Left kidney (tissue), 2 donors: ENCODE results near the gene PCYT2. TPM values are rescaled to one million over a fixed set of nuclear protein-coding genes. Genes with fewer than 3 reads are reported as not detected.

Experiments used
- DNase-seq: peaks from one replicate; pipeline ENCODE4 v3.0.0-alpha.2; 2013
- polyA plus RNA-seq: library from polyadenylated mRNA; unstranded; fragments of 120-200 nt; gene quantifications from one replicate; pipeline ENCODE4 v1.2.1, GENCODE V29; 2013; ENCODE audit not compliant: insufficient read length

The PCYT2 gene
- polyA plus RNA-seq, 1 donor: 41.5 TPM

DNA sequence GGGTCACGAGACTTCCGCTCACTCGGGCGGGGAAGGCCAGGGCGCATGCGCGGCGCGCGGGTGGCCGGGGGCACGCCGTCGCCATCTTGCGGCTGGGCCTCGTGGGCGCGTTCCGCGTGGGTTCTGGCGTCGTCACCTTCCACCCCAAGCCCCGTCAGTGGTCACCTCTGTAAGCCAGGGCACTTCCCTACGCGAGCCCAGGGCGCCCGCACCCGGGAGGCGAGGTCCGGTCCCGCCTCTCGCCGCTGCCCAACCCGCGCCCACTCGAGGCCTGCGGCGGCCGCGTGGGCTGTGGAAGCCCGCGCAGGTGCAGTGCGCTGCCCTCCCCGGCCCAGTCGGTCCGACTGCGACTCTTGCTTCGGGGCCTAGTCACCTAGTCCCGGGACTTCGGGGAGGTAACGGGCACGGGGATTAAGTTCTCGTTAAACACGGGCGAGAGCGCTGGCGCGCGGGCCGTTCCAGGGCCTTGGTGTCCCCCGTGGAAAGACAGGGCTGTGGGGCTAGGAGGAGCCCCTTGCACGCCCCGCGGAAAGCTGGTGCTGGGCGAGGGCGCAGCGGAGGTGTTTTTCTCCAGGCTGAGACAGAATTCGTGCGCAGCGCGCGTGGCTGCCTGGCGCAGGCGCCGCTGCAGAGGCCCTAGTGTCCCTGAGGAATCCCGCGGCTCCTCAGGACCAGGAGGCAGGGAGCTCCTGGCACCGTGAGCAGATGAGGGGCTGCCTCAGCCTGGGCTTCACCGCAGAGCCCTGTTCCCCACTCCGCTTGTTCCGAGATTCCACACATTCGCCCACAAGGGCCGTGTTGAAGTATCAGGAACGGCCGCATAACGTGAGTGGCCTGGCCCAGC is 39.6 kb downstream of the PCYT2 start:
- DNase-seq: peak; percentile 84

DNA sequence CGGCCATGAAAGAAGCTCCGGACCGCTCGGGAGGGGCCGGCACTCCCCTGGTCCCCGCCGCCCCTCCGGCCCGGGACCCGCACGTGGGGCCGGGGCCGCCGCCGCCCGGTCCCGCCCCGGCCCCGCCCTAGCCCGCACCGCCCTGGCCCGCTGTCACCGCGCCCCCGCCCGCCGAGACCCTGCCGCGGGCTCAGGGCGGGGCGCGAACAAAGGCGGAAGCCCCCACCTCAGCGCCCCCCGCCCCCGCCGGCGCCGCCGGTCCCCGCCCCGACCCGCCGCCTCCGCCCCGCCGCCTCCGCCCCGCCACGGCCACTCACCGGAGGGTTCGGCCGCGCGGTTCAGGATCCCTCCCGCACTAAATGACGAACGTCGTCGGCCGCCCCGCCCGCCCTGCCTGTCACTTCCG is 40.2 kb downstream of the PCYT2 start, which contains the start of gene ARHGDIA:
TSS of gene ARHGDIA (minus strand) at position 357 of the 406 bp plus-strand sequence. CDS start 1,407 bp downstream, outside the sequence.
- no peak for DNase-seq

DNA sequence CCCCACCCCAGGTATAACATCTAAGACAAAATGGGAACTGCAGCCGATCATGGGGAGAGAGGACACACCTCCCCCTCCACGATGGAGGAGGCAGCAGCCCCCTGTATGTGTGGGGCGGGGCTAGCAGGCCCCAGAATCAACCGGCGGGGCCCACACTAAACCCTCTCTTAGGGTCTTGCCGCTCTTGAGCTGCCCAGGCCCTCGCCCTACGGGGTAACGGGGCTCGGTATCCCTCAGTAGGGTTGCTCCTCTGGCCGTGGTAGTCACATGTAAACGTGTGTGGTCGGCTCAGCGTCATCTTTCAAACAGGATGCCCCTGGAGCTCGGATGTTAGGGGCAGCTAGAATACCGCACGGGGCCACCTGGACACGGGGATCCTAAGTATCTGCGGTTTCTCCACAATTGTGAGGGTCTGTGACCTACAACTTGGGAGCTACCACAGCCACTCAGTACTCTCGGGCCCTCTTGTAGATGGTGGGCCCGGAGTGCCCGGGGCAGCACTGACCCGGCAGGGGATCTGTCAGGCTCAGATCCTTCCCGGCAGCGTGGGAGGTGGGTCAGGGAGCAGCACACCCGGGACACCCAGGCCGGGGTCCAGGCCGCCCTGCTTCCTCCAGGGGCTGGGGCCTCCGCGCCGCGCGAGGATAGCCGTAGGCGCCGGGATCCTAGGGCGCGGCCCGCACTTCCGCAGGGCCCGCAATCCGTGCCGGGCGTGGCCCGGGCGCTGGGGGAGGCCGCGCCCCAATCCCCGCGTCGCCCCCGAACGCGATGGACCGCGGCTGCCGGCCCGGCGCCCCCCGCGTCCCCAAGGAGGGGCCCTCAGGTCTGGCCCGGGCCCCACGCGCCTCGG is 40.8 kb downstream of the PCYT2 start:
- no peak for DNase-seq

DNA sequence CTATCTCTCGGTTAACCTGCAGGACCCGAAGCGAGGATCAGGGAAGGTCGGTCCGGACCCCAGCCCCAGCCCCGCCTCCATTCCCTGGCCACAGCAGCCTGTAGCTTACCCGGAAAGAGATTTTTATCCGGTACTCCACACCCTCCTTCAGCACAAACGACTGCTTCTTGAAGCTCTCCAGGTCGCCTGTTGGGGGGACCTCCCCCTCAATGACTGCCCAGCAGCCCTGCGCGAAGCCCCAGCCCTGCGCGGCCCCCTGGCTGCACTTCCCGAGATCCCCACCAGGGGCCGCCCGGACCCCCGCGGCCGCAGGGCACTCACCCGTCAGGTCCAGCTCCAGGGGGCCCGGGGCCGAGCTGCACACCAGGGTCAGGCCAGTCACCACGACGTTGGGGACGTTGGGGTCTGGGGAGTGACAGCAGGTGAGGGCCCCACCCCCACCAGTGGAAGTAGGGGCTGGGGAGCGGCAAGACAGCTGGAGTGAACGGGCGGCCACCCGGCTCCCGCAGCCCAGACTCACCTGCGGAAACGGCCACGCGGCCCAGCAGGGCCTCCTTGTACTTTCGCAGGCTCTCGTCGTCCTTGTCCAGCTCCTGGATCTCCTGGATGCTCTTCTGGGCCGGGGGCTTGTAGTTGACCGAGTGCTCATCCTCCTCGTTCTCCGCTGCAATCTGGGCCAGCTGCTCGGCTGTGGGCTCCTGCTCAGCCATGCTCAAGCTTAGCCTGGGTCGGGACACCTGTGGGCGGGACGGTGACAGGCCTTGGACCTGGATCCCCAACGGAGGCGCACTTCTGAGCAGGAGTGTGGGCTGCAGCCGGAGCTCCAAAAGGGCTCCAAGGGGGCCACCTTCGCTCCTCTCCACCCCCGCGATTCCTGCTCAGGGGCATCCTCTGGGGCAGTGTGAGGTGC is 41.7 kb downstream of the PCYT2 start:
- DNase-seq: no peak

DNA sequence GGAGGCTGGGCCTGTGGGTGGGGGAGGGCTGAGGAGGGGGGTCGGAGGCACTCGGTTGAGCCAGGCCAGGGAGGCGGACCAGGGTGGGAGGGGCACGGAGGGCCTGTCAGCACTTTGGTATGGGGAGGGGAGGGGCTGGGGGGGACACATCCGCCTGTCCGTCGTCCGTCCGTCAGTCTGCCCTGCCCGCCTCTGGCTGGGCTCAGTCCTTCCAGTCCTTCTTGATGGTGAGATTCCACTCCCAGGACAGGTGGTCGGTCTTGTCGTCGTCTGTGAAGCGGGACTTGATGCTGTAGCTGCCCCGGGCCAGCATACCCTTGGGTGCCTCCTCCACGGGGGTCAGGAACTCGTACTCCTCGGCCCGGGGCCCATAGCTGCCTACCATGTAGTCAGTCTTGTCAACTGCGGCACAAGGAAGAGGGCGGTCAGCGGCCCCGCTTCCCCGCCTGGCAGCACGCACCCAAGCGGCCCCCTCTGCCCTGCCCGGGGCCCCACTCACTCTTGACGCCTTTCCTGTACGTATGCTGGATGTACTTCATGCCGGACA is 42.5 kb downstream of the PCYT2 start:
- DNase-seq: no peak

DNA sequence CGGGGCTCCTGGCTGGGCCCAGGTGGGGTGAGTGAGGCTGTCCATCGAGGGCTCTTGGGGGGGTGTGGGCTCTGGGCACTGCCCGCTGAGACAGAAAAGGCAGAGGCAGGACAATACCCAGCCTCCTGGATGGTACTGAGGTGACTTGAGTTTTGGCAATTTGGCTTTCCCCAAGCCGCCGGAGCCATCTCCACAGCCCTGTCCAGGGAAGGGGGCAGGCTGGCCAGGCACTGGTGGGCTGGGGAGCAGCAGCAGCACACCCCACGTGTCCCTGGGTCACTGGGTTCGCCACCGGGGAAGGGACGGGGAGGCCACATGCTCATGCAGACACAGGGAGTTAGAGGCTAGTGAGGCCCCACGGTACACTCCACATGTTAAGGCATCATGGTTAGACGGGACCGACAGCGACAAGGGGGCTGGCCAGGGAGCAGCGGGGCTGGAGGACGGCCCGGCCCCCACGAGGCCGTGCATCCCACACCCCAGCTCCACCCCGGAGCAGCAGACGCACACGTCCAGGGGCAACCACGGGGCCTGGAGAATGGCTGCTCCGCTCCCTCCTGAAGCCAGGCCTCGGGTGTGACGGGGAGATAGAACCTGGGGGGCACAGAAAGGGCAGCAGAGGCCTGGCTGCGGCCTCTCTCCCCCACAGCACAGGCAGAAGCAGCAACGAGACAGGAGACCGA is 43.1 kb downstream of the PCYT2 start:
- no peak for DNase-seq

DNA sequence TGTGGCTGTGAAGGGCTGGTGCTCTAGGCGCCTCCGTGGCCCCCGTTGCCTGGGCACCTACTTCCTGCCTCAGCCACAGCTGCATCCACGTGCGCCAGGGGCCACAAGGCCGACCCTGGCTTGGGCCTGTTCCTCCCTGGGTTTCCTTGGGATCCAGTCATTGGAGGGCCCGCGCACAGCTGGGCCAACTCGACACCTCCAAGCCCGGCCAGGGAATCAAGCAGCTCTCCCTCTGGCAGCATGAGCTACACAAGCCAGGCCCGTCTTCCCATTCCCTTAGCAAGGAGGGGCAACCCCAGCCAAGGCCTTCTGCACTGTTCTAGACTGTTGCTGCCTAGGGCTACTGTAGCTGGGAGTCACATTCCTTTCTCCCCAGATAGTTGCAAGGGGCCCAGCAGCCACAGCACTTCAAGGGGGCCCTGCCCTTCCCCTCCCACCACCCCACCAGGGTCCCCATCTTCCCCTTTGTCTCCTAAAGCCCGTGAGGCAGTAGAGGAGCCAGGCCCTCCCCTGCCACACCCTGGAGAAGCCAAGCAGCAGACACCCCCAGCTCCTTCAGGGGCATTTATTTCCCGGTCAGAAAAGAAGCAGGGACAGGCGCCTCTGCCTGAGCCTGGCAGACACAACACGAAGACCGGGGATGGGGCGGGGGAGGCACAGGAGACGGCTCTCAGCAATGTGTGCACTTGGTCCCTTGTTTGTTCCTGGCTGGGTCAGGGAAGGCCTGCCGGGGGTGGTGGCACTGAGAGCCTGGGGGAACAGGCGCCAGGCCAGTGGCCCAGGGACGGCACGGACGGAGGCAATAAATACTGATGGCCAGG is 43.8 kb downstream of the PCYT2 start:
- DNase-seq: no peak

DNA sequence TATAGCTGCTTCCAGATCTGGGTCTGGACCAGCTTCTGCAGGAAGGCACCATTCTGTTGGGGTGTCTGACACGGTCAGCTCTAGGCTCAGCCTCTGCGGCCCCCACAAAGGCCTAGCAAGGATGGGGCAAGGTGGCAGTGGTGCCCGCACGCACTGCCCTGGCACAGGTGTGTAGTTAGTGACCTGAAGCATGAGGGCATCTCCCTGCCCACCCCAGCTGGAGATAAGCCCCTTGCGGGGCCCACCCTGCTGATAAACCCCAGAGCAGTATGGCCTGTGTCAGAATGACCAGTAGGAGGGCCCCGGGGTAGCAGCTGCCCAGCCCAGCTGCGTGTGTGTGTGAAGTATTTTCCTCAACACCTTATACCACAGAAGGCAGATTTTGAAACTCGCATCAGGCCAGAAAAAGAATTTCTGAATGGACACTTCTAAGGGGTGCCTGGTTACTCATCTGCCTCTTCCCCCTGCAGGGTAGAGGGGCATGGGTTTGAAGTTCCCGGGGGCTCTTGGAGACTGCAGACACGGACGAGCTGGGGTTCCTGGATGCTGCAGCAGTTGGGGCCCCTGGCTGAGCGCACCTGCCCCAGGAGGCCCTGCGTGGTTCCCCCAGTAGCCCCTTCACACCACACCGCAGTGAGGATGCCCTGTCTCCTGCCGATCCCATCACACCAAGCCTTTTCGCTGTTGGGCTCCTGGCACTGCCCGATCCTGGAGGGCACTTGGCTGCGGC is 44.6 kb downstream of the PCYT2 start:
- DNase-seq: no peak

DNA sequence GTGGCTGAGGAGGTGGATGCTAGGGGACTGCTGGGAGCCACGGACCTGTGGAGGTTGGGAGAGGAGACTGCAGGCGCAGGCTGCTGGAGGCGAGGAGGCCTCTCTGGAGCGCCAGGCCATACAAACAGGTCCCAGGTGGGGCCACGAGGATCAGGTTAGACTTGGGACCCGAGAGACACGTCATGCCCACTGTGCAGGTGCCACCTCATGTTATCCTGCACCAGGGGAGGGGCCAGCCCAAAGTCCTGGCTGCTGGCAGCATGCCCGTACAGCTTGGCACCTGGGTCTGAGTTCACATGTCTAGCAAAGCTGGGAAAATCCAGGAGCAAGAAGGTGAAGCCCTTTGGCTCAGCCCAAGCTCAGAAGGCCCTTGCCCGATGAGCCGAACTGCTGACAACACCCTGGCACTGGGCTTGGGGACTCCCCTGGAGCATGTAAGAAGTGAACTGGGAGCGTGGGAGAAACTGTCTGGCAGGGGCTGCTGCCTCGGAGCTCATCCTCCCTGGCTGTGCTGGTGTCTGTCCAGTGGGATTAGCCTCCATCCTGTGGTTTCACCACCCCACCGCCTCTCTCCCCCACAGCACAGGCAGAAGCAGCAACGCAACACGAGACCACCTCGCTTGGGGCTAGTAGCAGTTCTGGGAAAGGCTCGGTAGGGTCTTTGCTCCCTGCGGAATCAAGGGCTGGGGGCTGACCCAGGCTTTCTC is 45.3 kb downstream of the PCYT2 start:
- DNase-seq: no peak

DNA sequence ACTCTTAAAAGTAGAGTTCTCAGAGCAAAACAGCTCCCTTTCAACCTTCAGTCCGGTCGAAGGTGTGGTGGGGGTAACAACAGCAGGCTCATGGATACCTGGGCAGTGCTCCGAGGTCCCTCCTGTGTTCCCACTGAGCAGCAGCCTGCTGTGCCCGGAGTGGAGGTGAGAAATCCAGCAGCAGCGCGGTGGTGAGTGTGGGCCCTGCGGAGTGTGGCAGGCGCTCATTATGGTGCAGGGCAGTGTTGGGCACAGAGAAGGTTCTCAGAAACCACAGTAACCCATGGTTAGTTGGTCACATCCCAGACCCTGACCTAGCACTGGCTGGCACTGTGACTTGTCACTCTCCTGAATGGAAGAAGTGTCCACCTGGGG is 45.9 kb downstream of the PCYT2 start:
- DNase-seq: no peak

DNA sequence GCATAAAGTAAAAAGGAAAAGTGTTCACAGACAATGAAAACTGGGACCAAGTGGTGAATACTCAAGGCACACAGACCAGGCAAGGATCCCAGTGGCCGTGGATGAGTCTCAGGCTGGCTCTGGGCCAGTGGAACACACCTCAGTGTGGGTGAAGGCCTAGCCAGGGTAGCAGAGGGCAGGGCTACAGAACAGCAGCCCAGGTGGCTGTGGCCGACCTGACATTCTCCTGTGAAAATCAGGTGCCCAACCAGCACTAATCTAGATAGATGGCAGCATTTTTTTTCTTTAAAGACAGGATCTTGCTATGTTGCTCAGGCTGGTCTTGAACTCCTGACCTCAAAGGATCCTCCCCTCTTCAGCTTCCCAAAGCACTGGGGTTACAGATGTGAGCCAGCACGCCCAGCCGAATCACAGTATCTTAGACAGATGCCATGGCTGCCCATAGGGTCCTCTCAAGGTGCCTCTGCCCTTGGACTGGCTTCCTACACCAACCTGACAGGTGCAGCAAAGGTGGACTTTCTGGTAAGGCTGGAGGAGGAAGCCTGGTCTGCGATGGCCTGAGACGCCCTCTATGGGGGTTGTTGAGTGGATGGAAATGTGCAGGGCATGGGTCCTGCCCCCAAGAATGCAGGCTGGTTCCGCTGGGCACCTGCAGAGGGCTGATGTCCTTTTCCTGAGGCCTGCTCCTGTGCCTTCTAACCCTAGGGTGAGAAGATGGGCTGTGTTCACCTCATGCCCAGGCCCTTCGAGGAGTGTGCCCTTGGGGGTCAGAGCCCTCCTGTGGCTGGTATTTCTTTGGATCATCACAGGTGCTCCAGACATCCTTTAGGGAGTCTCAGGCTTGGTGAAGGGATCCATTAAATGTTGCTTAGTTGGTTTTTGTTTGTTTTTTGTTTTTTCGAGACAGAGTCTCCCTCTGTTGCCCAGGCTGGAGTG is 47.1 kb downstream of the PCYT2 start:
- no peak for DNase-seq

DNA sequence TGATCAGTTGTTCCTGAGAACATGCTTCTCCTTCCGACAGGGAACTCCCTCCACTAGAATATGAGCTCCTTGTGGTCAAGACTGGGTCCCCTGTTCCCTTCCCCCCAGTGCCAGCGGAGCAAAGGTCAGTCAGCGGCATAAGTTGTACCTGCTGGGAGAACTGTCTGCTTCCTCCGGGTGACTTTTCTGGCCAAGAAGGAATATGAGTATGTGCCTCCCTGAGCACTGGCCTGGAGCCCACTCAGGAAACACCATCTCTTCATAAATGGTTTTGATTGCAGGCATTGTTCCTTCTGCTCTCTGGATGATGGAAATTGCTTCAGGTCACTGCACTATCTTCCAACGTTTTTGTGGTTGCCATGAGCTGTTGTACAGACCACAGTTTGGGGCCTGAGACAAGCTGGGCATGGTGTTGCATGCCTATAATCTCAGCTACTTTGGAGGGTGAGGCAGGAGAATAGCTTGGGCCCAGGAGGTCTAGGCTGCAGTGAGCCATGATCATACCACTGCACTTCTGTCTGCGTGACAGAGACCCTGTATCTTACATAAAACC is 48.0 kb downstream of the PCYT2 start:
- no peak for DNase-seq

DNA sequence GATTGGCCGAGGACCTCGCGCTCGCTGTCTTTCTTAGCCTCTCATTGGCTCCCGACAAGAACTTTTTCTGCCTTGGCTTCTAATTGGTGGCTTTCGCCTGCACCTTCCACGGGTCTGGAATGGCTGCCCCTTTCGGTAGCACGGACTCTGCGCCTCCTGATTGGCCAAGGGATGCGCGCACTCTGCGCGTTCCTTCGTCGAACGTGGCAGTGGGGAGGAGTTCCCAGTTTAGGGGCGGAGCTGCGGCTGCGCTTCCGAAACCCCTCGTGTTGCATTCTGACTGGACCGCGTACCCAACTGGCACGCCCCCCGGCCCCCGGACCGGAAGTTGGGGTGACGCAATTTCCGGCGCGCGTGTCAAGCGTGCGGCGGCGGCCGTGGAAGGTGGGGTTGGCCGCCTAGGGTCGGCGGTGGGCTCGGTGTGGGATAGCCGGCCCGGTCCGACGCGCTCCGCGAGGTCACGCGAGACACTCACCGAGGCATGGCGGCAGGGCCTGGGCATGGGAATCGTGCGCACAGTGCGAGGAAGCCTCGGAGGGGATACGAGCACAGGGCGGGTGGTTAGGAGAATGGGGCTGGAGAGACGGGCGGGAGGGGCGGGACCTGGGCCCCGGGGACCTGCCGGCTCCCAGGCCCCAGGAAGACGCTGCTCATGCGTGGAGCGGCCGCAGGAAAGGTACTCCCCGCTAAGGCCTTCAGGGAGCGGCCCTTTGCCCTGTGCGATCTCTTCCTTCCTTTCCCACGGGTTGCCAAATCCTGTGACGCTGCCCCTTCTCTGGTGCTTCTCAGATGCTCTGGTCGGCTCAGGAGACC is 50.2 kb downstream of the PCYT2 start:
- peak; percentile 100 for DNase-seq

DNA sequence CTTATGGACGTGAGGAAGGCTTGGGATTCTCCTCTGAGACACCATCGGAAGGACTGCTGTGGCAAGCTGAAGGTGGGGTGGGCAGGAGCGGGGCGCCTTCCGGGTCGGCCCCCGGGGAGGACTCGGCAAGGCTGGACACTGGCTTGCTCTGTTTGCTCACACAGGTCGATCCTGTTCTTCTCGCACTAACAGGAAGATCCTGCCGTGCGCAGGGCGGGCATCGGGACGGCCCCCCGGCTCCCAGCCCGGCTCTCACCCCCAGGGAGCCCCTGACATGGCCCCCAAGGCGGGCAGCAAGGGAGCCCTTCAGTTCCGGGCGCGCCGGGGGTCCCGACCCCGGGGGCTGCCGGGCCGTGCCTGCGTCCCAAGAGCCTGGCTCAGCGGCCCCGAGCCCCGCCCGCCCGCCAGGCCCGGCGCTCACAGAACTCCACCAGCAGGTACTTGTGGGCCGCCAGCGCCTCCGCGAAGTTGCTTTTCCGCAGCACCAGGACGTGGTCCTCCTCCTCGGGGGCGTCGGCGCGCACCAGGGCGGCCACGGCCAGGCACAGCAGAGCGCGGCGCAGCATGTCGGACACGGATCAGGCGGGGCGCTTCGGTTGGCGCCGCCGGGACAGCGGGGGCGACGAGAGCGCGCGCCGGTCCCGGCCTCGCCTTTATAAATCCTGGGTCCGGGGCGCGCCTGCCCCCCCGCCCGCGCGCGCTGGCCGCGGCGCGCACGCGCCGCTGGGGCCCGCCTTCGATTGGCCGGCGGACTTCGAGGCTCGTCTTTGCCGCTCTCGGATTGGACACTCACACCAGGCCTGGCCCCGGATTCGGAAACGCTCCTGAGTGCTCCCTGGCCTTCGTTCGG is 51.1 kb downstream of the PCYT2 start, which contains the start of gene P4HB:
TSS of gene P4HB (minus strand) at position 630 of the 850 bp plus-strand sequence. CDS start at position 566, 64 bp downstream.
- DNase-seq: no peak
